BJ (cell line): ENCODE data around the gene PRR12. TPM values are rescaled to one million over a fixed set of nuclear protein-coding genes. Genes with fewer than 3 reads are reported as not detected.
"Not testable (repeated sequence)": the region's sequence is repeated elsewhere in the genome, so short reads cannot be mapped to it uniquely, and the experiment has no call there.

Experiments used
- CTCF ChIA-PET: fragments of 350-600 bp; formaldehyde crosslinking; extraction: SDS; loops from one replicate; lab custom pipeline; 2021; ENCODE audit warnings: antibody characterized with exemption, inconsistent platforms; lab: Yijun Ruan, JAX
- POLR2A ChIA-PET: fragments of 300-600 bp; sonication (Branson Sonifier 250); formaldehyde crosslinking; extraction: SDS; loops from one replicate; lab custom pipeline; 2021; ENCODE audit warnings: antibody characterized with exemption; lab: Charles Lee
- DNase-seq: peaks from one replicate; pipeline ENCODE4 v3.0.0-alpha.2; 2011; ENCODE audit warnings: low read depth
- H3K27me3 ChIP-seq: 2 replicates; pipeline ENCODE4 v1.6.0; 2011; ENCODE audit warnings: low read length; ENCODE audit not compliant: control insufficient read depth, insufficient read depth
- H3K36me3 ChIP-seq: 2 replicates; pipeline ENCODE4 v1.5.1; 2011; ENCODE audit warnings: low read length; ENCODE audit not compliant: control insufficient read depth, insufficient read depth
- H3K4me3 ChIP-seq: 2 replicates; pipeline ENCODE4 v1.5.1; 2011; ENCODE audit warnings: low read depth, mild to moderate bottlenecking, control low read depth, low read length
- polyA plus RNA-seq: library from polyadenylated mRNA; depleted of rRNA; stranded (reverse); fragments of >200 nt; gene quantifications from 2 replicates; pipeline ENCODE4 v1.2.3, GENCODE V29; 2011
- TF ChIP-seq, protein P1 (sequence below): IDR thresholded peaks from 2 replicates; pipeline ENCODE4 v1.5.1; 2011; ENCODE audit warnings: low read depth, mild to moderate bottlenecking, control low read depth, inconsistent platforms, low read length, moderate library complexity; ENCODE audit not compliant: insufficient read depth

The PRR12 gene
- polyA plus RNA-seq, 1 experiment, result 0.42 TPM

DNA sequence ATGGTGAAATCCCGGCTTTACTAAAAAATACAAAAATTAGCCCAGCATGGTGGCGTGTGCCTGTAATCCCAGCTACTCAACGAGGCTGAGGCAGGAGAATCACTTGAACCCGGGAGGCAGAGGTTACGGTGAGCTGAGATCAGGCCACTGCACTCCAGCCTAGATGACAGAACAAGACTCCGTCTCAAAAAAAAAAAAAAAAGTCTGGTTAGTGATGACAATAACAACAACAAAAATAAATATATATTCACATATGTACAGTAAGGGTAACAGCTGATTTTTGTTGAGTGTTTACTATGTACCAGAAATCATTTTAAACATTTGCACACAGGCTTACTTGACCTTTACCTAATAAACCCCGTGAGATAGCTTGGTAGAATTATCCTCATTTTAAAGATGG is 26.0 kb downstream of the PRR12 start:
- Histone ChIP-seq H3K4me3 (no peak overlapping the region), H3K27me3 (no peaks in the 10 kb centered on the region), H3K36me3 (peaks cover 27% of the 10 kb centered on the region)
- TF ChIP-seq, protein P1, sequence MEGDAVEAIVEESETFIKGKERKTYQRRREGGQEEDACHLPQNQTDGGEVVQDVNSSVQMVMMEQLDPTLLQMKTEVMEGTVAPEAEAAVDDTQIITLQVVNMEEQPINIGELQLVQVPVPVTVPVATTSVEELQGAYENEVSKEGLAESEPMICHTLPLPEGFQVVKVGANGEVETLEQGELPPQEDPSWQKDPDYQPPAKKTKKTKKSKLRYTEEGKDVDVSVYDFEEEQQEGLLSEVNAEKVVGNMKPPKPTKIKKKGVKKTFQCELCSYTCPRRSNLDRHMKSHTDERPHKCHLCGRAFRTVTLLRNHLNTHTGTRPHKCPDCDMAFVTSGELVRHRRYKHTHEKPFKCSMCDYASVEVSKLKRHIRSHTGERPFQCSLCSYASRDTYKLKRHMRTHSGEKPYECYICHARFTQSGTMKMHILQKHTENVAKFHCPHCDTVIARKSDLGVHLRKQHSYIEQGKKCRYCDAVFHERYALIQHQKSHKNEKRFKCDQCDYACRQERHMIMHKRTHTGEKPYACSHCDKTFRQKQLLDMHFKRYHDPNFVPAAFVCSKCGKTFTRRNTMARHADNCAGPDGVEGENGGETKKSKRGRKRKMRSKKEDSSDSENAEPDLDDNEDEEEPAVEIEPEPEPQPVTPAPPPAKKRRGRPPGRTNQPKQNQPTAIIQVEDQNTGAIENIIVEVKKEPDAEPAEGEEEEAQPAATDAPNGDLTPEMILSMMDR, result no peak
- DNase-seq, result no peak
- ChIA-PET POLR2A (no interaction called here), CTCF (interaction anchor here (1.3 kb wide), 1 partner anchor 14 kb away, joined by 4 read pairs; no protein-coding TSS in a partner anchor)

DNA sequence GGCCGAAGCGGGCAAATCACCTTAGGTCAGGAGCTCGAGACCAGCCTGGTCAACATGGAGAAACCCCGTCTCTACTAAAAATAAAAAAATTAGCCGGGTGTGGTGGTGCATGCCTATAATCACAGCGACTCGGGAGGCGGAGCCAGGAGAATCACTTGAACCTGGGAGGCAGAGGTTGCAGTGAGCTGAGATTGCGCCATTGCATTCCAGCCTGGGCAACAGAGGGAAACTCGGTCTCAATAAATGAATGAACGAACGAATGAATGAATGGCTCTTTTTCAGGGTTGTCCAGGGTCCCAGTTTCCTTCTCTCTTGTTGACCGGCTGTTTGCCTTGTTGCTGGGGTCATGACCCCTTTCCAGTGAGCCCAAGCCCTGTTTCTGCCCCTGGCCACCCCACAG is 26.9 kb downstream of the PRR12 start:
- POLR2A ChIA-PET, result not testable (repeated sequence)

DNA sequence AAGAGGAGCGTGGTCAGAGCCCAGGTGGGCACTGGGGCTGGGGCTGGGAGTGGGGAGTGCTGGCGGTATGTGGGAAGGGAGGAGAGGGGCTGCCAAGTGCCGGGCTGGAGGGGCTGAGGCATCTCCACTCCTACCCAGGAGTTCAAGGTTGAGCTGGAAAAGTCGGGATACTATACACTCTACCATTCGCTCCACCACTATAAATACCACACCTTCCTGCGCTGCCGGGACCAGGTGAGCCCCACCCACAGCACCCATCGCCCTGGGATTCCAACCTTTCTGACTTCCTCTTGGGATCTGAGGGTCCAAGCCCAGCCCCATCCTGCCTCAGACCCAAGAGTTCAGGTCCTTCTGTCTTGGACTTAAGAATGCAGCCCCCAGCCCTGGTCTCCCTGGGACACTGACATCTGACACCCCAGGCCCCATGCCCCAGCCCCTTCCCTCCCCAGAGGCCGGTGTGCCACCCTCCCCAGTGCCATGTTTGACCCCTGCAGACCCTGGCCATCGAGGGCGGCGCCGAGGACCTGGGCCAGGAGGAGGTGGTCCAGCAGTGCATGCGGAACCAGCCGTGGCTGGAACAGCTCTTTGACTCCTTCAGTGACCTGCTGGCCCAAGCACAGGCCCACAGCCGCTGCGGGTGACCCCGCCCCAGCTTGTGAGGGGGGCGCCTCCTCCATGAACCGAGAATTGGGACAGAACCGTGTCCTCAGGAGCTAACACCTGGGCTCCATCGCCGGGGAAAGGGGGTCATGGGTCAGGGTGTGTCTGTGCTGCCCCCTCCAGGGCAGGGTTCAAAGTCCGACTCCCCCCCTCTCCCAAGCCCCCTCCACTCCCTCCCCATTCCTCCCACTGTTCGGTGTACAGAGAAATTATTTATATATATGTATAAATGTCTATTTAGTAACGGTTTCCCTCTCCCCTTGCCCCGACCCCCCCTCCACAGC is 34.3 kb downstream of the PRR12 start:
- H3K27me3 ChIP-seq, result no peaks in the 10 kb centered on the region
- TF ChIP-seq, protein P1, result no peak
- no peak for DNase-seq
- peaks cover 6% of the 10 kb centered on the region for H3K36me3 ChIP-seq
- H3K4me3 ChIP-seq, result no peak overlapping the region
- ChIA-PET POLR2A (no interaction called here), CTCF (no interaction called here)

More for the DNA sequence above, 26.9 kb downstream of the PRR12 start:
- H3K36me3 ChIP-seq, result peaks cover 27% of the 10 kb centered on the region
- H3K4me3 ChIP-seq, H3K27me3 ChIP-seq, DNase-seq, CTCF ChIA-PET: not testable (repeated sequence)

DNA sequence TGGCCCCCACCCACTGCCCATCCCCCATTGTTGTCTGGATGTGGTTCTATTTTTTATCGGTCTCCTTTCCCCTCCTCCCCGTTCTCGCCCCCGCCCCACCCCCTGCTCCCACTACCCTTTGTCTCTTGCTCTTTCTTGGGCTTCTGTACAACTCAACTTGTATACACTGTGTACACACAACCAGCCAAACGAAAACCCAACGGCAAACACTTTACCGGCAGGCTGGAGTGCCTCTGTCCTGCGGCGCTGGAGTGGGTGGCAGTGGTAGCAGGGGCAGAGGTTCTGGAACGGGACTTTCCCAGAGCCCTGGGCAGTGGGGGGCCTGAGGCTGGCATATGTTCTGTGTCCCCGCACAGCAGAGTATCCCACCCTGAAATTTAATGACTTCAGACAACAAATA is 35.2 kb downstream of the PRR12 start:
- TF ChIP-seq, protein P1, result no peak
- DNase-seq, result no peak

DNA sequence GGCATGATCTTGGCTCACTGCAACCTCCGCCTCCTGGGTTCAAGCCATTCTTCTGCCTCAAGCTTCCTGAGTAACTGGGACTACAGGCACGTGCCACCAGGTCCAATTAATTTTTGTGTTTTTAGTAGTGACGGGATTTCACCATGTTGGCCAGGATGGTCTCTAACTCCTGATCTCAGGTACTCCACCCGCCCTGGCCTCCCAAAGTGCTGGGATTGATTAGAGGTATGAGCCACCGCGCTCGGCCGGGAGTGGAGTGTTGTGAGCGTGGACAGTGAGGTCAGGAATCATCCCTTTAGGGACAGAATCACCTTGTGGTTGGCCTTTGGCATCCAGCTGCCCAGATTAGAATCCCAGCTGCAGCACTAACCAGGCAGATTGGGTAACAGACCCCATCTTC is 38.7 kb downstream of the PRR12 start:
- no peak for DNase-seq
- no peak overlapping the region for H3K4me3 ChIP-seq
- ChIA-PET POLR2A (no interaction called here), CTCF (no interaction called here)
- H3K36me3 ChIP-seq, result peaks cover 3% of the 10 kb centered on the region
- TF ChIP-seq, protein P1, result no peak
- H3K27me3 ChIP-seq, result no peaks in the 10 kb centered on the region

More for the DNA sequence above, 35.2 kb downstream of the PRR12 start:
- Histone ChIP-seq H3K4me3 (no peak overlapping the region), H3K36me3 (peaks cover 5% of the 10 kb centered on the region), H3K27me3 (no peaks in the 10 kb centered on the region)
- CTCF ChIA-PET, result no interaction called here
- POLR2A ChIA-PET, result no interaction called here
